H9 (cell line): Measurements from ENCODE around the gene MAD1L1. TPM values are rescaled to one million over a fixed set of nuclear protein-coding genes. Genes with fewer than 3 reads are reported as not detected.
"Not testable (repeated sequence)": the region's sequence is repeated elsewhere in the genome, so short reads cannot be mapped to it uniquely, and the experiment has no call there.

Experiments used
- DNase-seq: peaks from one replicate; pipeline ENCODE4 v3.0.0-alpha.2; 2017
- H2AFZ ChIP-seq: one replicate; pipeline ENCODE4 v1.6.1; 2013; ENCODE audit warnings: mild to moderate bottlenecking, low read length, control low read depth, moderate library complexity
- H2AK5ac ChIP-seq: 2 replicates; pipeline ENCODE4 v1.6.1; 2013; ENCODE audit warnings: low read length, control low read depth, mixed read lengths; ENCODE audit not compliant: insufficient read length
- H2BK120ac ChIP-seq: one replicate; pipeline ENCODE4 v1.6.1; 2013; ENCODE audit warnings: low read depth, mild to moderate bottlenecking, low read length, control low read depth, inconsistent platforms; ENCODE audit not compliant: poor library complexity, severe bottlenecking
- H2BK12ac ChIP-seq: 2 replicates; pipeline ENCODE4 v1.6.1; 2013; ENCODE audit warnings: low read length, control low read depth, mixed read lengths, low read depth; ENCODE audit not compliant: insufficient read length
- H2BK15ac ChIP-seq: 2 replicates; pipeline ENCODE4 v1.6.1; 2013; ENCODE audit warnings: low read depth, low read length, control low read depth
- H2BK20ac ChIP-seq: one replicate; pipeline ENCODE4 v1.6.1; 2013; ENCODE audit warnings: low read depth, mild to moderate bottlenecking, low read length, control low read depth, inconsistent platforms; ENCODE audit not compliant: poor library complexity, severe bottlenecking
- H2BK5ac ChIP-seq: 2 replicates; pipeline ENCODE4 v1.6.1; 2013; ENCODE audit warnings: low read length, control low read depth, mixed read lengths; ENCODE audit not compliant: insufficient read length
- H3K14ac ChIP-seq: 2 replicates; pipeline ENCODE4 v1.6.1; 2013; ENCODE audit warnings: low read length, control low read depth; ENCODE audit not compliant: insufficient read depth
- H3K18ac ChIP-seq: 2 replicates; pipeline ENCODE4 v1.6.1; 2013; ENCODE audit warnings: low read depth, mild to moderate bottlenecking, mixed read lengths, low read length, control low read depth; ENCODE audit not compliant: insufficient read length
- H3K23ac ChIP-seq: 2 replicates; pipeline ENCODE4 v1.6.1; 2013; ENCODE audit warnings: low read length, control low read depth, mixed read lengths, low read depth; ENCODE audit not compliant: insufficient read length
- H3K23me2 ChIP-seq: 2 replicates; pipeline ENCODE4 v1.6.1; 2013; ENCODE audit warnings: low read depth, mild to moderate bottlenecking, mixed read lengths, low read length, control low read depth; ENCODE audit not compliant: insufficient read length, poor library complexity, severe bottlenecking
- H3K27ac ChIP-seq: 2 replicates; pipeline ENCODE4 v1.5.1; 2013; ENCODE audit warnings: low read length, control low read depth, mixed read lengths, low read depth; ENCODE audit not compliant: insufficient read length
- H3K27me3 ChIP-seq: 2 replicates; pipeline ENCODE4 v1.6.1; 2013; ENCODE audit warnings: low read length, control low read depth, inconsistent platforms; ENCODE audit not compliant: insufficient read depth
- H3K4ac ChIP-seq: 2 replicates; pipeline ENCODE4 v1.6.1; 2013; ENCODE audit warnings: low read depth, mild to moderate bottlenecking, control low read depth, inconsistent platforms, low read length, moderate library complexity
- H3K4me1 ChIP-seq: 2 replicates; pipeline ENCODE4 v1.6.1; 2013; ENCODE audit warnings: low read length, control low read depth, inconsistent platforms; ENCODE audit not compliant: insufficient read depth
- H3K4me2 ChIP-seq: 2 replicates; pipeline ENCODE4 v1.6.1; 2013; ENCODE audit warnings: low read length, control low read depth, mixed read lengths; ENCODE audit not compliant: insufficient read length, insufficient read depth
- H3K56ac ChIP-seq: 2 replicates; pipeline ENCODE4 v1.6.1; 2013; ENCODE audit warnings: low read depth, mild to moderate bottlenecking, mixed read lengths, low read length, control low read depth; ENCODE audit not compliant: insufficient read length
- H3K79me1 ChIP-seq: 2 replicates; pipeline ENCODE4 v1.6.1; 2013; ENCODE audit warnings: low read depth, mild to moderate bottlenecking, moderate library complexity, low read length, control low read depth, inconsistent platforms; ENCODE audit not compliant: insufficient read depth, poor library complexity, severe bottlenecking
- H3K79me2 ChIP-seq: 2 replicates; pipeline ENCODE4 v1.6.1; 2013; ENCODE audit warnings: low read length, control low read depth, inconsistent platforms; ENCODE audit not compliant: insufficient read depth
- H3K9ac ChIP-seq: 2 replicates; pipeline ENCODE4 v1.6.1; 2013; ENCODE audit warnings: low read length, control low read depth, mixed read lengths; ENCODE audit not compliant: insufficient read length; ENCODE audit errors: extremely low read depth
- H3K9me3 ChIP-seq: one replicate; pipeline ENCODE4 v1.6.1; 2013; ENCODE audit warnings: low read depth, low read length, inconsistent platforms; ENCODE audit not compliant: control insufficient read depth
- H3T11ph ChIP-seq: one replicate; pipeline ENCODE4 v1.6.1; 2013; ENCODE audit warnings: mild to moderate bottlenecking, low read length, control low read depth, inconsistent platforms
- H4K20me1 ChIP-seq: one replicate; pipeline ENCODE4 v1.6.1; 2013; ENCODE audit not compliant: control insufficient read depth, insufficient read length, insufficient read depth
- H4K5ac ChIP-seq: 2 replicates; pipeline ENCODE4 v1.6.1; 2013; ENCODE audit warnings: low read depth, mild to moderate bottlenecking, mixed read lengths, low read length, control low read depth; ENCODE audit not compliant: insufficient read length
- H4K8ac ChIP-seq: replicated peaks from 2 replicates; pipeline ENCODE4 v1.6.1; 2013; ENCODE audit warnings: low read length, control low read depth, mixed read lengths, low read depth; ENCODE audit not compliant: insufficient read length
- H4K91ac ChIP-seq: 2 replicates; pipeline ENCODE4 v1.6.1; 2013; ENCODE audit warnings: low read depth, mild to moderate bottlenecking, moderate library complexity, mixed read lengths, low read length, control low read depth; ENCODE audit not compliant: insufficient read length
- H3K27ac Mint-ChIP-seq, 3 experiments: 2 replicates in 2 of 3; 3 replicates in 1 of 3; pipeline ENCODE4 v1.8.0; 2020 to 2021; ENCODE audit warnings: mixed read lengths in 3 of 3, mild to moderate bottlenecking in 1 of 3, moderate library complexity in 1 of 3
- H3K27me3 Mint-ChIP-seq: 2 replicates; pipeline ENCODE4 v1.8.0; 2021; ENCODE audit warnings: low read depth, mild to moderate bottlenecking, moderate library complexity, mixed read lengths
- H3K36me3 Mint-ChIP-seq, 3 experiments: 2 replicates in 2 of 3; 3 replicates in 1 of 3; pipeline ENCODE4 v1.8.0; 2020 to 2021; ENCODE audit warnings: low read depth in 3 of 3, mixed read lengths in 3 of 3; ENCODE audit not compliant: insufficient read depth in 1 of 3
- H3K4me1 Mint-ChIP-seq, 2 experiments: 2 replicates each; pipeline ENCODE4 v1.8.0; 2020; ENCODE audit warnings: mixed read lengths in 2 of 2
- H3K4me3 Mint-ChIP-seq, 2 experiments: 2 replicates in 1 of 2; 3 replicates in 1 of 2; pipeline ENCODE4 v1.8.0; 2020 to 2021; ENCODE audit warnings: mild to moderate bottlenecking in 2 of 2, mixed read lengths in 2 of 2, moderate library complexity in 1 of 2
- H3K9me3 Mint-ChIP-seq, 2 experiments: 2 replicates in 1 of 2; 3 replicates in 1 of 2; pipeline ENCODE4 v1.8.0; 2020; ENCODE audit warnings: mild to moderate bottlenecking in 2 of 2, mixed read lengths in 2 of 2, moderate library complexity in 1 of 2
- CTCF ChIP-seq: fragments of 200-600 bp; sonication (generic); conservative IDR thresholded peaks from 3 replicates; pipeline ENCODE4 v1.8.0; 2021; ENCODE audit warnings: antibody characterized with exemption, mild to moderate bottlenecking
- WGBS: extraction: QIAGEN DNeasy Blood & Tissue Kit; methylation state at CpG from one replicate; pipeline ENCODE4 v1.1.7; 2013; ENCODE audit warnings: missing lambda C conversion rate, low lambda C conversion rate, mixed read lengths; ENCODE audit not compliant: insufficient read length; ENCODE audit errors: extremely low coverage; 5-methylcytosine and 5-hydroxymethylcytosine counted together
- total RNA-seq: library from RNA; stranded (reverse); gene quantifications from 2 replicates; pipeline ENCODE4 v1.2.1, GENCODE V29; 2021

Gene MAD1L1
- total RNA-seq, 1 experiment from 2014 or later, result 39.0 TPM

- Histone ChIP-seq H2BK20ac (no peak overlapping the region), H3K4ac (no peak overlapping the region), H2AK5ac (no peak overlapping the region), H3K23me2 (no peaks in the 10 kb centered on the region), H3K9me3 (no peaks in the 10 kb centered on the region), H3K4me2 (no peak overlapping the region), H3K18ac (no peak overlapping the region), H3K9ac (no peak overlapping the region), H3K4me1 (no peaks in the 10 kb centered on the region; the same call in 1 of the 2 replicates), H3K79me1 (no peaks in the 10 kb centered on the region), H3K27ac (no peak overlapping the region), H3K23ac (no peak overlapping the region), H2BK120ac (no peak overlapping the region), H3T11ph (no peak overlapping the region), H4K91ac (no peak overlapping the region), H3K27me3 (no peaks in the 10 kb centered on the region), H2BK5ac (no peak overlapping the region), H4K5ac (no peak overlapping the region), H3K56ac (no peak overlapping the region), H2BK15ac (no peak overlapping the region), H2BK12ac (no peak overlapping the region), H4K20me1 (no peaks in the 10 kb centered on the region), H3K79me2 (no peaks in the 10 kb centered on the region), H2AFZ (no peak overlapping the region), H3K14ac (no peak overlapping the region; the same call in 1 of the 2 replicates), H4K8ac (no peak overlapping the region)
- peak overlapping the region in 1 of 2 experiments; percentile 11; a peak in 1 of 5 replicates for H3K4me3 Mint-ChIP-seq
- no peak for DNase-seq
- no peaks in the 10 kb centered on the region for H3K27me3 Mint-ChIP-seq
- peaks cover 3 to 5% of the 10 kb centered on the region in 2 experiments; a peak in 4 of 5 replicates for H3K9me3 Mint-ChIP-seq
- no CpG with 5 or more reads among the region's 4 CpGs for WGBS
- peaks cover 6 to 20% (median 6%) of the 10 kb centered on the region in 3 experiments; a peak in 6 of 7 replicates for H3K36me3 Mint-ChIP-seq
- peaks cover 41 to 54% of the 10 kb centered on the region in 2 experiments for H3K4me1 Mint-ChIP-seq
- no peak for TF ChIP-seq CTCF
- peak overlapping the region; percentile 17 to 88 (median 82); a peak in 5 of 7 replicates for H3K27ac Mint-ChIP-seq
These were observed 69.8 kb downstream of the MAD1L1 start for GRCh38 chr7:2162959-2163358.

DNA sequence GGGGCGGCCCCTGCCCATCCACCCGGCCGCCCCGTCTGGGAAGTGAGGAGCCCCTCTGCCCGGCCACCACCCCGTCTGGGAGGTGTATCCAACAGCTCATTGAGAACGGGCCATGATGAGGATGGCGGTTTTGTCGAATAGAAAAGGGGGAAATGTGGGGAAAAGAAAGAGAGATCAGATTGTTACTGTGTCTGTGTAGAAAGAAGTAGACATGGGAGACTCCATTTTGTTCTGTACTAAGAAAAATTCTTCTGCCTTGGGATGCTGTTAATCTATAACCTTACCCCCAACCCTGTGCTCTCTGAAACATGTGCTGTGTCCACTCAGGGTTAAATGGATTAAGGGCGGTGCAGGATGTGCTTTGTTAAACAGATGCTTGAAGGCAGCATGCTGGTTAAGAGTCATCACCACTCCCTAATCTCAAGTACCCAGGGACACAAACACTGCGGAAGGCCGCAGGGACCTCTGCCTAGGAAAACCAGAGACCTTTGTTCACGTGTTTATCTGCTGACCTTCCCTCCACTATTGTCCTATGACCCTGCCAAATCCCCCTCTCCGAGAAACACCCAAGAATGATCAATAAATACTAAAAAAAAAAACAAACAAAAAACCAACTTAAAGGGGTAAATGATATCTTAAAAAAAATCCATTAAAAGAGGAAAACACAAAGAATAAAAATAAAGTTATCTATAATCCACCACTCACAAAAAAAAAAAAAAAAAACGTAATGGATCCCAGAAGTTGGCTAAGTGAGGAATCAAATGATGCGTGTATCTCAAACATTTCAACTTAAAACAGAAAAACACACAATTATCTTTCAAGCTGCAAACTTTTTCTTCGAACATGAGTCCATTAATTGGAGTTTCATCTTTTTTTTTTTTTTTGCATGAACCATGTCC lies 70.5 kb downstream of the MAD1L1 start:
- not testable (repeated sequence) for H3K23ac ChIP-seq, H3K9ac ChIP-seq, H2AK5ac ChIP-seq, H3K4me2 ChIP-seq, H3K56ac ChIP-seq, H3K27me3 Mint-ChIP-seq, H2BK15ac ChIP-seq, H4K8ac ChIP-seq, H3K14ac ChIP-seq, H4K5ac ChIP-seq, H3K23me2 ChIP-seq, H3K4ac ChIP-seq, H2BK5ac ChIP-seq, H2BK20ac ChIP-seq, H3K9me3 Mint-ChIP-seq, H3K27me3 ChIP-seq, H3K4me3 Mint-ChIP-seq, H3T11ph ChIP-seq, H3K9me3 ChIP-seq, H3K18ac ChIP-seq, H3K79me1 ChIP-seq, H2BK12ac ChIP-seq, H3K4me1 ChIP-seq, H2BK120ac ChIP-seq, H4K91ac ChIP-seq, H2AFZ ChIP-seq, H3K27ac ChIP-seq, H4K20me1 ChIP-seq, DNase-seq, H3K79me2 ChIP-seq
- peaks cover 6 to 20% (median 6%) of the 10 kb centered on the region in 3 experiments; a peak in 6 of 7 replicates for H3K36me3 Mint-ChIP-seq
- peak overlapping the region in 2 of 3 experiments; percentile 82 to 88; a peak in 4 of 7 replicates for H3K27ac Mint-ChIP-seq
- peaks cover 41 to 56% of the 10 kb centered on the region in 2 experiments for H3K4me1 Mint-ChIP-seq
- WGBS, result no CpG with 5 or more reads among the region's 17 CpGs
